ENCODE data around the gene RHCE.
"Not testable (repeated sequence)": the region's sequence is repeated elsewhere in the genome, so short reads cannot be mapped to it uniquely, and the experiment has no call there.

The RHCE gene

GRCh38 chr1:25420715-25421114 is at the start of gene RHCE:
Gene RHCE (minus strand): TSS chr1:25420825. CDS start chr1:25420786, 39 bp downstream.
- DNase-seq (ENCODE audit: extremely low read depth in 1 of 2, low read depth in 1 of 2), result not testable (repeated sequence)

GRCh38 chr1:25469177-25469576 is 48.6 kb upstream of the RHCE start:
- DNase-seq (ENCODE audit: extremely low read depth in 1 of 2, low read depth in 1 of 2), result no peak

- no peak for DNase-seq (ENCODE audit: extremely low read depth in 1 of 2, low read depth in 1 of 2)
These were observed 47.4 kb upstream of the RHCE start for GRCh38 chr1:25468033-25468432.

- no peak for DNase-seq (ENCODE audit: extremely low read depth in 1 of 2, low read depth in 1 of 2)
These were observed 47.0 kb upstream of the RHCE start for GRCh38 chr1:25467616-25468015.

- DNase-seq (ENCODE audit: extremely low read depth in 1 of 2, low read depth in 1 of 2), result no peak
These were observed 46.6 kb upstream of the RHCE start for GRCh38 chr1:25467193-25467592.

GRCh38 chr1:25462732-25463131 is 42.1 kb upstream of the RHCE start:
- no peak for DNase-seq (ENCODE audit: extremely low read depth in 1 of 2, low read depth in 1 of 2)

- DNase-seq (ENCODE audit: extremely low read depth in 1 of 2, low read depth in 1 of 2), result no peak
These were observed 41.2 kb upstream of the RHCE start for GRCh38 chr1:25461849-25462248.

GRCh38 chr1:25460816-25461215 is 40.2 kb upstream of the RHCE start:
- DNase-seq (ENCODE audit: extremely low read depth in 1 of 2, low read depth in 1 of 2), result not testable (repeated sequence)

- no peak for DNase-seq (ENCODE audit: extremely low read depth in 1 of 2, low read depth in 1 of 2)
These were observed 39.4 kb upstream of the RHCE start for GRCh38 chr1:25460020-25460419.

- no peak for DNase-seq (ENCODE audit: extremely low read depth in 1 of 2, low read depth in 1 of 2)
These were observed 38.1 kb upstream of the RHCE start for GRCh38 chr1:25458541-25459298.

- DNase-seq (ENCODE audit: extremely low read depth in 1 of 2, low read depth in 1 of 2), result no peak
These were observed 35.9 kb upstream of the RHCE start for GRCh38 chr1:25456502-25456901.

- DNase-seq (ENCODE audit: extremely low read depth in 1 of 2, low read depth in 1 of 2), result no peak
These were observed 31.3 kb upstream of the RHCE start for GRCh38 chr1:25451908-25452307.

- DNase-seq (ENCODE audit: extremely low read depth in 1 of 2, low read depth in 1 of 2), result no peak
These were observed 30.3 kb upstream of the RHCE start for GRCh38 chr1:25450891-25451290.

- no peak for DNase-seq (ENCODE audit: extremely low read depth in 1 of 2, low read depth in 1 of 2)
These were observed 26.9 kb upstream of the RHCE start for GRCh38 chr1:25447547-25447946.

- no peak for DNase-seq (ENCODE audit: extremely low read depth in 1 of 2, low read depth in 1 of 2)
These were observed 25.4 kb upstream of the RHCE start for GRCh38 chr1:25445993-25446538.

GRCh38 chr1:25444604-25445003 is 24.0 kb upstream of the RHCE start:
- not testable (repeated sequence) for DNase-seq (ENCODE audit: extremely low read depth in 1 of 2, low read depth in 1 of 2)

GRCh38 chr1:25443030-25443699 is 22.5 kb upstream of the RHCE start:
- DNase-seq (ENCODE audit: extremely low read depth in 1 of 2, low read depth in 1 of 2), result no peak

GRCh38 chr1:25442178-25442577 is 21.6 kb upstream of the RHCE start:
- DNase-seq (ENCODE audit: extremely low read depth in 1 of 2, low read depth in 1 of 2), result no peak

- DNase-seq (ENCODE audit: extremely low read depth in 1 of 2, low read depth in 1 of 2), result no peak
These were observed 18.7 kb upstream of the RHCE start for GRCh38 chr1:25439287-25439686.

- DNase-seq (ENCODE audit: extremely low read depth in 1 of 2, low read depth in 1 of 2), result no peak
These were observed 17.0 kb upstream of the RHCE start for GRCh38 chr1:25437672-25438071.

GRCh38 chr1:25435397-25436108 is 14.9 kb upstream of the RHCE start:
- DNase-seq (ENCODE audit: extremely low read depth in 1 of 2, low read depth in 1 of 2), result no peak
